ENCODE data around the gene MEF2A.

DNA sequence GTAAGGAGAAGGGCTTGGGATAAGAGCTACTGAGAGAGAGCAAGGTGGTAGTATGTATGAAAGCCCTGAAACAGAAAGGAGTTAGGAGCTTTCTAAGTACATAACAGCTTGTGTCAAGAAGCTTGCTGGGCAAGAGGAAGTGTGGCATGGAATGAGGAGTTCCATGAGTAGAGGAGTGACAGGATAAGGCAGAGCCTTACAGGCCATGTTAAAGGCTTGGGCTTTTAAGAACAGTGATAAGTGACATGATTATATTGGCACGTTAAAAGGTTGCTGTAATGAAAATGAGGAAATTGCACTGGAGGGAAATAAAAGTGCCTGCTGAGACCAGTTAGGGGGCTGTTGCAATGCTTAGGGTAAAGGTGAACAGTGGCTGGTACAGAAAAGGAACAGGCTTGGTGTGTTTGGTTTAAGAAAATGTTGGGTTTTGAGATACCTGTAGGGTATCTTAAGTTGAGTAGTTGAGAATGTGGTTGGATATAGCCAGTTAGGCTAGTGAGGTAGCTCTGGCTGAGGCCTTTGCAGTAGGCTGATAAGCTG is 49.0 kb downstream of the MEF2A start:
- TF ChIP-seq, protein P1, sequence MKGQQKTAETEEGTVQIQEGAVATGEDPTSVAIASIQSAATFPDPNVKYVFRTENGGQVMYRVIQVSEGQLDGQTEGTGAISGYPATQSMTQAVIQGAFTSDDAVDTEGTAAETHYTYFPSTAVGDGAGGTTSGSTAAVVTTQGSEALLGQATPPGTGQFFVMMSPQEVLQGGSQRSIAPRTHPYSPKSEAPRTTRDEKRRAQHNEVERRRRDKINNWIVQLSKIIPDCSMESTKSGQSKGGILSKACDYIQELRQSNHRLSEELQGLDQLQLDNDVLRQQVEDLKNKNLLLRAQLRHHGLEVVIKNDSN (CRISPR knock-in tag; IDR thresholded peaks at IDR 0.05): no peak
- TF ChIP-seq, protein P2, sequence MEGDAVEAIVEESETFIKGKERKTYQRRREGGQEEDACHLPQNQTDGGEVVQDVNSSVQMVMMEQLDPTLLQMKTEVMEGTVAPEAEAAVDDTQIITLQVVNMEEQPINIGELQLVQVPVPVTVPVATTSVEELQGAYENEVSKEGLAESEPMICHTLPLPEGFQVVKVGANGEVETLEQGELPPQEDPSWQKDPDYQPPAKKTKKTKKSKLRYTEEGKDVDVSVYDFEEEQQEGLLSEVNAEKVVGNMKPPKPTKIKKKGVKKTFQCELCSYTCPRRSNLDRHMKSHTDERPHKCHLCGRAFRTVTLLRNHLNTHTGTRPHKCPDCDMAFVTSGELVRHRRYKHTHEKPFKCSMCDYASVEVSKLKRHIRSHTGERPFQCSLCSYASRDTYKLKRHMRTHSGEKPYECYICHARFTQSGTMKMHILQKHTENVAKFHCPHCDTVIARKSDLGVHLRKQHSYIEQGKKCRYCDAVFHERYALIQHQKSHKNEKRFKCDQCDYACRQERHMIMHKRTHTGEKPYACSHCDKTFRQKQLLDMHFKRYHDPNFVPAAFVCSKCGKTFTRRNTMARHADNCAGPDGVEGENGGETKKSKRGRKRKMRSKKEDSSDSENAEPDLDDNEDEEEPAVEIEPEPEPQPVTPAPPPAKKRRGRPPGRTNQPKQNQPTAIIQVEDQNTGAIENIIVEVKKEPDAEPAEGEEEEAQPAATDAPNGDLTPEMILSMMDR (IDR thresholded peaks at IDR 0.05): no peak
- TF ChIP-seq TEAD1 (CRISPR knock-in tag; IDR thresholded peaks at IDR 0.05) (no peak), SMAD3 (CRISPR knock-in tag; IDR thresholded peaks at IDR 0.05; ENCODE audit: borderline replicate concordance) (no peak), ZNF423 (CRISPR knock-in tag; IDR thresholded peaks at IDR 0.05) (no peak), CBFB (CRISPR knock-in tag; IDR thresholded peaks at IDR 0.05; ENCODE audit: low read depth) (no peak), SOX15 (CRISPR knock-in tag; IDR thresholded peaks at IDR 0.05) (no peak)
- TF ChIP-seq, protein P3, sequence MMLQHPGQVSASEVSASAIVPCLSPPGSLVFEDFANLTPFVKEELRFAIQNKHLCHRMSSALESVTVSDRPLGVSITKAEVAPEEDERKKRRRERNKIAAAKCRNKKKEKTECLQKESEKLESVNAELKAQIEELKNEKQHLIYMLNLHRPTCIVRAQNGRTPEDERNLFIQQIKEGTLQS (CRISPR knock-in tag; conservative IDR thresholded peaks at IDR 0.05): no peak
- TF ChIP-seq, protein P4, sequence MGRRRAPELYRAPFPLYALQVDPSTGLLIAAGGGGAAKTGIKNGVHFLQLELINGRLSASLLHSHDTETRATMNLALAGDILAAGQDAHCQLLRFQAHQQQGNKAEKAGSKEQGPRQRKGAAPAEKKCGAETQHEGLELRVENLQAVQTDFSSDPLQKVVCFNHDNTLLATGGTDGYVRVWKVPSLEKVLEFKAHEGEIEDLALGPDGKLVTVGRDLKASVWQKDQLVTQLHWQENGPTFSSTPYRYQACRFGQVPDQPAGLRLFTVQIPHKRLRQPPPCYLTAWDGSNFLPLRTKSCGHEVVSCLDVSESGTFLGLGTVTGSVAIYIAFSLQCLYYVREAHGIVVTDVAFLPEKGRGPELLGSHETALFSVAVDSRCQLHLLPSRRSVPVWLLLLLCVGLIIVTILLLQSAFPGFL (CRISPR knock-in tag; IDR thresholded peaks at IDR 0.05; ENCODE audit: borderline replicate concordance): no peak
- TF ChIP-seq, protein P5, sequence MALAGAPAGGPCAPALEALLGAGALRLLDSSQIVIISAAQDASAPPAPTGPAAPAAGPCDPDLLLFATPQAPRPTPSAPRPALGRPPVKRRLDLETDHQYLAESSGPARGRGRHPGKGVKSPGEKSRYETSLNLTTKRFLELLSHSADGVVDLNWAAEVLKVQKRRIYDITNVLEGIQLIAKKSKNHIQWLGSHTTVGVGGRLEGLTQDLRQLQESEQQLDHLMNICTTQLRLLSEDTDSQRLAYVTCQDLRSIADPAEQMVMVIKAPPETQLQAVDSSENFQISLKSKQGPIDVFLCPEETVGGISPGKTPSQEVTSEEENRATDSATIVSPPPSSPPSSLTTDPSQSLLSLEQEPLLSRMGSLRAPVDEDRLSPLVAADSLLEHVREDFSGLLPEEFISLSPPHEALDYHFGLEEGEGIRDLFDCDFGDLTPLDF (CRISPR knock-in tag; IDR thresholded peaks at IDR 0.05): no peak
- TF ChIP-seq, protein P6, sequence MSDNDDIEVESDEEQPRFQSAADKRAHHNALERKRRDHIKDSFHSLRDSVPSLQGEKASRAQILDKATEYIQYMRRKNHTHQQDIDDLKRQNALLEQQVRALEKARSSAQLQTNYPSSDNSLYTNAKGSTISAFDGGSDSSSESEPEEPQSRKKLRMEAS (CRISPR knock-in tag; IDR thresholded peaks at IDR 0.05): no peak
- TF ChIP-seq, protein P7, sequence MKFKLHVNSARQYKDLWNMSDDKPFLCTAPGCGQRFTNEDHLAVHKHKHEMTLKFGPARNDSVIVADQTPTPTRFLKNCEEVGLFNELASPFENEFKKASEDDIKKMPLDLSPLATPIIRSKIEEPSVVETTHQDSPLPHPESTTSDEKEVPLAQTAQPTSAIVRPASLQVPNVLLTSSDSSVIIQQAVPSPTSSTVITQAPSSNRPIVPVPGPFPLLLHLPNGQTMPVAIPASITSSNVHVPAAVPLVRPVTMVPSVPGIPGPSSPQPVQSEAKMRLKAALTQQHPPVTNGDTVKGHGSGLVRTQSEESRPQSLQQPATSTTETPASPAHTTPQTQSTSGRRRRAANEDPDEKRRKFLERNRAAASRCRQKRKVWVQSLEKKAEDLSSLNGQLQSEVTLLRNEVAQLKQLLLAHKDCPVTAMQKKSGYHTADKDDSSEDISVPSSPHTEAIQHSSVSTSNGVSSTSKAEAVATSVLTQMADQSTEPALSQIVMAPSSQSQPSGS (CRISPR knock-in tag; IDR thresholded peaks at IDR 0.05; ENCODE audit: borderline replicate concordance, low read depth): no peak
